ENCODE results near the gene CIAO1. TPM values are rescaled to one million over a fixed set of nuclear protein-coding genes. Genes with fewer than 3 reads are reported as not detected.
A peak's percentile ranks its signal among the peaks of the same experiment; 100 is the strongest.

The CIAO1 gene
- total and polyA plus RNA-seq, 2 of the 13 experiments (the other 11 are each of a cell fraction or from before 2014, with no cell fraction given): 99.3 to 120 TPM

- no peak; the same call in 1 of the 2 replicates for TF ChIP-seq ZXDC (CRISPR knock-in tag; IDR thresholded peaks at IDR 0.05)
- no peak for TF ChIP-seq HNRNPK (IDR thresholded peaks at IDR 0.05; ENCODE audit: low read depth, low read length, poor library complexity, severe bottlenecking)
- TF ChIP-seq ZNF207 (IDR thresholded peaks at IDR 0.05; ENCODE audit: borderline replicate concordance): no peak
- TF ChIP-seq NR2F1 (CRISPR knock-in tag; IDR thresholded peaks at IDR 0.05): peak; percentile 27 to 54; a peak in 1 of 4 replicates
- TF ChIP-seq ATF3 (CRISPR knock-in tag; IDR thresholded peaks at IDR 0.05): peak; percentile 99
- peak; percentile 75 for TF ChIP-seq NR2F6 (IDR thresholded peaks at IDR 0.05)
- TF ChIP-seq NR2F6 (CRISPR knock-in tag; IDR thresholded peaks at IDR 0.05): peak; percentile 87
- TF ChIP-seq ZNF580 (CRISPR knock-in tag; IDR thresholded peaks at IDR 0.05; ENCODE audit: borderline replicate concordance, low read depth): peak; percentile 87; the same call in 1 of the 2 replicates
- peak; percentile 78; the same call in 1 of the 2 replicates for TF ChIP-seq KLF6 (CRISPR knock-in tag; IDR thresholded peaks at IDR 0.05)
- TF ChIP-seq ARID3A (IDR thresholded peaks at IDR 0.05; ENCODE audit: low read depth, low read length): no peak; the same call in 1 of the 2 replicates
- TF ChIP-seq ZNF530 (CRISPR knock-in tag; IDR thresholded peaks at IDR 0.05; ENCODE audit: low read depth): no peak
- peak in 1 of 2 experiments; percentile 28; a peak in 2 of 4 replicates for TF ChIP-seq REST (IDR thresholded peaks at IDR 0.05; ENCODE audit: borderline replicate concordance in 1 of 2, low read depth in 1 of 2, low read length in 2 of 2)
- no peak for TF ChIP-seq SP1 (IDR thresholded peaks at IDR 0.05)
- TF ChIP-seq SP1 (CRISPR knock-in tag; IDR thresholded peaks at IDR 0.05): no peak; the same call in 1 of the 2 replicates
- TF ChIP-seq ZNF451 (CRISPR knock-in tag; IDR thresholded peaks at IDR 0.05): no peak
- TF ChIP-seq DMAP1 (CRISPR knock-in tag; IDR thresholded peaks at IDR 0.05): peak; percentile 69
- peak; percentile 5; the same call in 1 of the 2 replicates for TF ChIP-seq RFX3 (CRISPR knock-in tag; IDR thresholded peaks at IDR 0.05)
- no peak for TF ChIP-seq ZNF251 (CRISPR knock-in tag; IDR thresholded peaks at IDR 0.05)
- peak; percentile 99 for TF ChIP-seq FOXO1 (CRISPR knock-in tag; IDR thresholded peaks at IDR 0.05)
- TF ChIP-seq REPIN1 (CRISPR knock-in tag; IDR thresholded peaks at IDR 0.05; ENCODE audit: borderline replicate concordance, low read depth): no peak; the same call in 1 of the 2 replicates
These were observed 5.4 kb upstream of the CIAO1 start (continued) for GRCh38 chr2:96260387-96261260.

Data from HepG2 (cell line).